Measurements from ENCODE around the gene GTSF1L. TPM values are rescaled to one million over a fixed set of nuclear protein-coding genes. Genes with fewer than 3 reads are reported as not detected.
"Not testable (repeated sequence)": the region's sequence is repeated elsewhere in the genome, so short reads cannot be mapped to it uniquely, and the experiment has no call there.

The GTSF1L gene
- total RNA-seq (2014; rRNA removed; shearing (Covaris generic)): not detected in 2 replicates
- not detected in 2 replicates for polyA plus RNA-seq (2014; cell fraction: nucleus; rRNA removed)

- DNase-seq (ENCODE audit: extremely low read depth, low read depth): no peak
These were observed at the start of gene GTSF1L for GRCh38 chr20:43726811-43727338. TSS of gene GTSF1L (minus strand) at chr20:43727002. CDS start at chr20:43726694, 308 bp downstream.

- no peak for DNase-seq (ENCODE audit: extremely low read depth, low read depth)
These were observed 48.0 kb upstream of the GTSF1L start for GRCh38 chr20:43774754-43775153.

- no peak for DNase-seq (ENCODE audit: extremely low read depth, low read depth)
These were observed 44.8 kb upstream of the GTSF1L start for GRCh38 chr20:43771503-43772190.

GRCh38 chr20:43770342-43770741, 43.5 kb upstream of the GTSF1L start:
- no peak for DNase-seq (ENCODE audit: extremely low read depth, low read depth)

- DNase-seq (ENCODE audit: extremely low read depth, low read depth): no peak
These were observed 41.1 kb upstream of the GTSF1L start for GRCh38 chr20:43767686-43768474.

- no peak for DNase-seq (ENCODE audit: extremely low read depth, low read depth)
These were observed 40.1 kb upstream of the GTSF1L start for GRCh38 chr20:43766917-43767316.

- no peak for DNase-seq (ENCODE audit: extremely low read depth, low read depth)
These were observed 39.6 kb upstream of the GTSF1L start for GRCh38 chr20:43766385-43766784.

GRCh38 chr20:43765916-43766315, 39.1 kb upstream of the GTSF1L start:
- no peak for DNase-seq (ENCODE audit: extremely low read depth, low read depth)

- no peak for DNase-seq (ENCODE audit: extremely low read depth, low read depth)
These were observed 36.1 kb upstream of the GTSF1L start for GRCh38 chr20:43762911-43763310.

- DNase-seq (ENCODE audit: extremely low read depth, low read depth): no peak
These were observed 34.9 kb upstream of the GTSF1L start for GRCh38 chr20:43761386-43762340.

GRCh38 chr20:43757888-43758287, 31.1 kb upstream of the GTSF1L start:
- DNase-seq (ENCODE audit: extremely low read depth, low read depth): not testable (repeated sequence)

- no peak for DNase-seq (ENCODE audit: extremely low read depth, low read depth)
These were observed 29.0 kb upstream of the GTSF1L start for GRCh38 chr20:43755851-43756250.

- no peak for DNase-seq (ENCODE audit: extremely low read depth, low read depth)
These were observed 28.6 kb upstream of the GTSF1L start for GRCh38 chr20:43755390-43755789.

GRCh38 chr20:43752561-43753301, 25.9 kb upstream of the GTSF1L start:
- no peak for DNase-seq (ENCODE audit: extremely low read depth, low read depth)

- DNase-seq (ENCODE audit: extremely low read depth, low read depth): no peak
These were observed 25.2 kb upstream of the GTSF1L start for GRCh38 chr20:43752051-43752360.

GRCh38 chr20:43751167-43752050, 24.6 kb upstream of the GTSF1L start:
- DNase-seq (ENCODE audit: extremely low read depth, low read depth): no peak

GRCh38 chr20:43750774-43751166, 24.0 kb upstream of the GTSF1L start:
- no peak for DNase-seq (ENCODE audit: extremely low read depth, low read depth)

- DNase-seq (ENCODE audit: extremely low read depth, low read depth): peak; percentile 67
These were observed 23.0 kb upstream of the GTSF1L start for GRCh38 chr20:43749734-43750294.

GRCh38 chr20:43748274-43748673, 21.5 kb upstream of the GTSF1L start:
- no peak for DNase-seq (ENCODE audit: extremely low read depth, low read depth)
